ENCODE measurements around the gene NFYB. TPM values are rescaled to one million over a fixed set of nuclear protein-coding genes. Genes with fewer than 3 reads are reported as not detected.
"Not testable (repeated sequence)": the region's sequence is repeated elsewhere in the genome, so short reads cannot be mapped to it uniquely, and the experiment has no call there.

Gene NFYB
- total RNA-seq, 1 experiment from 2014 or later, result 27.0 TPM

GRCh38 chr12:104177663-104178501, 39.9 kb upstream of the NFYB start:
- no peaks in the 10 kb centered on the region for H3K9me3 ChIP-seq (ENCODE audit: low read length)
- no peaks in the 10 kb centered on the region for H3K36me3 ChIP-seq (ENCODE audit: insufficient read depth, low read length)
- no peaks in the 10 kb centered on the region for H3K9me2 ChIP-seq (replicated peaks; ENCODE audit: insufficient read depth, low read length)
- H3K9ac ChIP-seq (ENCODE audit: low read length), result no peak overlapping the region
- no peak overlapping the region for H2AFZ ChIP-seq (ENCODE audit: low read length)
- no peak overlapping the region for H3K27ac ChIP-seq (ENCODE audit: low read length)
- H3K27me3 ChIP-seq (ENCODE audit: low read length), result no peaks in the 10 kb centered on the region
- H3K79me2 ChIP-seq (ENCODE audit: low read length), result no peaks in the 10 kb centered on the region
- no peak for DNase-seq
- H3K4me3 ChIP-seq (ENCODE audit: low read length), result no peak overlapping the region
- H3K4me1 ChIP-seq (ENCODE audit: low read length), result no peaks in the 10 kb centered on the region
- no peak overlapping the region for H3K4me2 ChIP-seq (ENCODE audit: low read depth, low read length, poor library complexity, severe bottlenecking)
- no peaks in the 10 kb centered on the region for H4K20me1 ChIP-seq (ENCODE audit: insufficient read depth, low read depth, low read length)

DNA sequence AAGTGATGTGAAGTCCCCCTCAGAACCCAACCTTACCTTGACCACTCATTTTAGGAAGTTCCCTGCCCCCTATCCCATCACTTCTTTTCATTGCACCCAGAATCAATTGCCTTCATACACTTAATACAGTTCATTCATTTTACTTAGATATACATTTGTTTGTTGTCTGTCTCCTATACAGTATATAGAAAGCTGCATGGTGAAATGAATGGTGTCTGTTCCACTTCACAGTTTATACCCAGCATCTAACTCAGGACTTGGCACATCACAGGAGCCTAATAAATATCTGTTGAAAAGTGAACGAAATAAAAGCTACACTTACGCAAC, 39.3 kb upstream of the NFYB start:
- Histone ChIP-seq H3K36me3 (ENCODE audit: insufficient read depth, low read length) (no peaks in the 10 kb centered on the region), H3K79me2 (ENCODE audit: low read length) (no peaks in the 10 kb centered on the region), H2AFZ (ENCODE audit: low read length) (no peak overlapping the region), H4K20me1 (ENCODE audit: insufficient read depth, low read depth, low read length) (no peaks in the 10 kb centered on the region), H3K27me3 (ENCODE audit: low read length) (no peaks in the 10 kb centered on the region), H3K4me1 (ENCODE audit: low read length) (no peaks in the 10 kb centered on the region), H3K4me2 (ENCODE audit: low read depth, low read length, poor library complexity, severe bottlenecking) (no peak overlapping the region), H3K9ac (ENCODE audit: low read length) (no peak overlapping the region), H3K27ac (ENCODE audit: low read length) (no peak overlapping the region), H3K9me3 (ENCODE audit: low read length) (no peaks in the 10 kb centered on the region), H3K4me3 (ENCODE audit: low read length) (no peak overlapping the region), H3K9me2 (replicated peaks; ENCODE audit: insufficient read depth, low read length) (no peaks in the 10 kb centered on the region)
- no peak for DNase-seq

GRCh38 chr12:104175726-104176247, 37.8 kb upstream of the NFYB start:
- Histone ChIP-seq H3K36me3 (ENCODE audit: insufficient read depth, low read length) (no peaks in the 10 kb centered on the region), H3K79me2 (ENCODE audit: low read length) (no peaks in the 10 kb centered on the region), H2AFZ (ENCODE audit: low read length) (no peak overlapping the region), H3K27ac (ENCODE audit: low read length) (no peak overlapping the region), H3K4me2 (ENCODE audit: low read depth, low read length, poor library complexity, severe bottlenecking) (no peak overlapping the region), H4K20me1 (ENCODE audit: insufficient read depth, low read depth, low read length) (no peaks in the 10 kb centered on the region), H3K27me3 (ENCODE audit: low read length) (no peaks in the 10 kb centered on the region), H3K4me1 (ENCODE audit: low read length) (no peaks in the 10 kb centered on the region), H3K9me2 (replicated peaks; ENCODE audit: insufficient read depth, low read length) (no peaks in the 10 kb centered on the region), H3K9me3 (ENCODE audit: low read length) (no peaks in the 10 kb centered on the region), H3K4me3 (ENCODE audit: low read length) (no peak overlapping the region), H3K9ac (ENCODE audit: low read length) (no peak overlapping the region)
- DNase-seq, result no peak

GRCh38 chr12:104173804-104174203, 35.8 kb upstream of the NFYB start:
- not testable (repeated sequence) for H3K4me2 ChIP-seq (ENCODE audit: low read depth, low read length, poor library complexity, severe bottlenecking); H2AFZ ChIP-seq (ENCODE audit: low read length); H3K9me3 ChIP-seq (ENCODE audit: low read length); DNase-seq; H3K27me3 ChIP-seq (ENCODE audit: low read length); H3K9ac ChIP-seq (ENCODE audit: low read length); H3K4me1 ChIP-seq (ENCODE audit: low read length); H3K9me2 ChIP-seq (replicated peaks; ENCODE audit: insufficient read depth, low read length); H4K20me1 ChIP-seq (ENCODE audit: insufficient read depth, low read depth, low read length); H3K4me3 ChIP-seq (ENCODE audit: low read length); H3K27ac ChIP-seq (ENCODE audit: low read length); H3K79me2 ChIP-seq (ENCODE audit: low read length); H3K36me3 ChIP-seq (ENCODE audit: insufficient read depth, low read length)

DNA sequence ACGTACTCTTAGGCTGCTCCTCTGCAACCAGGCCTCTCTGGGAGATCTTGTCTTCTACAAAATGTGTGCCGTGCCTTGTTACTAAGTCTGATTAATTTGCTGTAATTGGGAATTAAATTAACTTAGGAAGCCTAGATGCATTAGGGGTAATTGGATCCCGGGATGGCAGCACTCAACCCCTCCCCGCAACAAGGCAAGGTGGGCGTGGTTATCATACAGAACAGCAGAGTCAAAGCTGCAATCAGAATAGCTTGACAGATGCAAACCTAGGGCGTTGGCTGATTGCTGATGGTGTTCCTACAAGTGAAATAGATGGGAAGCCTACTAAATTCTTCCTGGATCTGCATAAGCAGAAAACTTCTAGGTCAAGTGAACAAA, 34.5 kb upstream of the NFYB start:
- Histone ChIP-seq H3K4me1 (ENCODE audit: low read length) (no peaks in the 10 kb centered on the region), H3K9me3 (ENCODE audit: low read length) (no peaks in the 10 kb centered on the region), H3K27ac (ENCODE audit: low read length) (no peak overlapping the region), H2AFZ (ENCODE audit: low read length) (no peak overlapping the region), H3K9ac (ENCODE audit: low read length) (no peak overlapping the region), H3K79me2 (ENCODE audit: low read length) (no peaks in the 10 kb centered on the region), H3K9me2 (replicated peaks; ENCODE audit: insufficient read depth, low read length) (no peaks in the 10 kb centered on the region), H4K20me1 (ENCODE audit: insufficient read depth, low read depth, low read length) (no peaks in the 10 kb centered on the region), H3K4me3 (ENCODE audit: low read length) (no peak overlapping the region), H3K4me2 (ENCODE audit: low read depth, low read length, poor library complexity, severe bottlenecking) (no peak overlapping the region), H3K27me3 (ENCODE audit: low read length) (no peaks in the 10 kb centered on the region), H3K36me3 (ENCODE audit: insufficient read depth, low read length) (no peaks in the 10 kb centered on the region)
- no peak for DNase-seq

DNA sequence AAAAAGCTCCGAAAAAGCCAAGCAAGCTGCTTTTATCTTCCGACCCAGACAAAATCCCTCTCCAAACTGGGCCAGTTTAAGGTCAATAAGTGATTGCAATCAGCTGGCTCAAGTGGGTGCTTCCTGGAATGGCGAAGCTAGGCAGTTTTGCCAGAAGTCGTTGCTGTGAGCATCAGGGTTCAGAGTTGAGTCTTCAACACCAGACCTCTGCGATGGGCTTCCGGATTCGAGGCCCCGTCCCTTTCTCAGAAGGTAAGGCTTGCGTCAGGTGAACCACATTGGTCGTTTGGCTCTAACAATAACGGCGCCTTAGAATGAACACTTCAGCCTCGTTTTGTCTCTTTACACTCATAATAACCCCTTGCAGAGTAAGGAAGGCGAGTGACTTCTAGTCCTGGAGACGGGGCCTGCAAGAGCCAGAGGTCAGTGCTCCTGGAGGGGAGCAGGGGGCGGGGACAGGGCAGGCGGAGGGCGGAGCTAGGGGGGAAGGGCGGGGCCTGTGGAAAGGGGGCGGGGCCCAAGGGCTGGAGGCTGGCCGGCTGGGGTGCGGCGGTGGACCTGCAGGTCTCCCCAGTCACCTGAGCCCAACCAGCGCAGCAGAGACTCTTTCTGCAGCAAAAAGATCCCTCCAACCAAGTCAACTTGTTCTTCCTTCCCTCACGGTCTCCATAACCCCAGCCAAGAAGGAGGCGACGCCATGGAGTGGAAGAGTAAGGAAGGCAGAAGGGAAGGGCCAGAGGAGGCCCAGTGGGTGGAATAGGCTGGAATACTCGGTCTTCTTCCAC, 34.0 kb upstream of the NFYB start:
- Histone ChIP-seq H2AFZ (ENCODE audit: low read length) (no peak overlapping the region), H3K9ac (ENCODE audit: low read length) (no peak overlapping the region), H4K20me1 (ENCODE audit: insufficient read depth, low read depth, low read length) (no peaks in the 10 kb centered on the region)

GRCh38 chr12:104168596-104168995, 30.6 kb upstream of the NFYB start:
- DNase-seq, result no peak
- Histone ChIP-seq H3K36me3 (ENCODE audit: insufficient read depth, low read length) (no peaks in the 10 kb centered on the region), H3K9me3 (ENCODE audit: low read length) (no peaks in the 10 kb centered on the region), H3K27me3 (ENCODE audit: low read length) (no peaks in the 10 kb centered on the region), H3K4me2 (ENCODE audit: low read depth, low read length, poor library complexity, severe bottlenecking) (no peak overlapping the region), H3K9me2 (replicated peaks; ENCODE audit: insufficient read depth, low read length) (no peaks in the 10 kb centered on the region), H2AFZ (ENCODE audit: low read length) (no peak overlapping the region), H3K27ac (ENCODE audit: low read length) (no peak overlapping the region), H4K20me1 (ENCODE audit: insufficient read depth, low read depth, low read length) (no peaks in the 10 kb centered on the region), H3K4me1 (ENCODE audit: low read length) (no peaks in the 10 kb centered on the region), H3K4me3 (ENCODE audit: low read length) (no peak overlapping the region), H3K9ac (ENCODE audit: low read length) (no peak overlapping the region), H3K79me2 (ENCODE audit: low read length) (no peaks in the 10 kb centered on the region)

More for the DNA sequence above, 34.0 kb upstream of the NFYB start:
- Histone ChIP-seq H3K4me3 (ENCODE audit: low read length) (no peak overlapping the region), H3K9me3 (ENCODE audit: low read length) (no peaks in the 10 kb centered on the region), H3K79me2 (ENCODE audit: low read length) (no peaks in the 10 kb centered on the region), H3K36me3 (ENCODE audit: insufficient read depth, low read length) (no peaks in the 10 kb centered on the region), H3K27ac (ENCODE audit: low read length) (no peak overlapping the region), H3K4me1 (ENCODE audit: low read length) (no peaks in the 10 kb centered on the region), H3K4me2 (ENCODE audit: low read depth, low read length, poor library complexity, severe bottlenecking) (no peak overlapping the region), H3K9me2 (replicated peaks; ENCODE audit: insufficient read depth, low read length) (no peaks in the 10 kb centered on the region), H3K27me3 (ENCODE audit: low read length) (no peaks in the 10 kb centered on the region)
- no peak for DNase-seq

Data from Karpas-422 (cell line).